ENCODE data around the gene JPT1.

JPT1 gene

GRCh38 chr17:75155191-75155601, 884 bp upstream of the JPT1 start:
- no peak for TF ChIP-seq CTCF (IDR thresholded peaks at IDR 0.05; ENCODE audit: borderline replicate concordance, insufficient read depth, low read depth, low read length)
- H3K4me3 ChIP-seq (ENCODE audit: low read depth, low read length): no peak overlapping the region

GRCh38 chr17:75153780-75154194, 525 bp downstream of the JPT1 start:
- H3K4me3 ChIP-seq (ENCODE audit: low read depth, low read length): peak overlapping the region; percentile 63
- no peak for TF ChIP-seq CTCF (IDR thresholded peaks at IDR 0.05; ENCODE audit: borderline replicate concordance, insufficient read depth, low read depth, low read length)

- no peak for TF ChIP-seq CTCF (IDR thresholded peaks at IDR 0.05; ENCODE audit: borderline replicate concordance, insufficient read depth, low read depth, low read length)
- peak overlapping the region; percentile 63 for H3K4me3 ChIP-seq (ENCODE audit: low read depth, low read length)
Observed at GRCh38 chr17:75152922-75153779, 1.2 kb downstream of the JPT1 start.

- peak overlapping the region; percentile 63 for H3K4me3 ChIP-seq (ENCODE audit: low read depth, low read length)
- no peak for TF ChIP-seq CTCF (IDR thresholded peaks at IDR 0.05; ENCODE audit: borderline replicate concordance, insufficient read depth, low read depth, low read length)
Observed at GRCh38 chr17:75152523-75152921, 1.8 kb downstream of the JPT1 start.

- no peak for TF ChIP-seq CTCF (IDR thresholded peaks at IDR 0.05; ENCODE audit: borderline replicate concordance, insufficient read depth, low read depth, low read length)
- H3K4me3 ChIP-seq (ENCODE audit: low read depth, low read length): no peak overlapping the region
Observed at GRCh38 chr17:75151930-75152329, 2.4 kb downstream of the JPT1 start.

- TF ChIP-seq CTCF (IDR thresholded peaks at IDR 0.05; ENCODE audit: borderline replicate concordance, insufficient read depth, low read depth, low read length): no peak
- H3K4me3 ChIP-seq (ENCODE audit: low read depth, low read length): no peak overlapping the region
Observed at GRCh38 chr17:75147878-75148546, 6.3 kb downstream of the JPT1 start.

Data from GM12875 (cell line).